ENCODE results near the gene HLA-A.

The HLA-A gene

DNA sequence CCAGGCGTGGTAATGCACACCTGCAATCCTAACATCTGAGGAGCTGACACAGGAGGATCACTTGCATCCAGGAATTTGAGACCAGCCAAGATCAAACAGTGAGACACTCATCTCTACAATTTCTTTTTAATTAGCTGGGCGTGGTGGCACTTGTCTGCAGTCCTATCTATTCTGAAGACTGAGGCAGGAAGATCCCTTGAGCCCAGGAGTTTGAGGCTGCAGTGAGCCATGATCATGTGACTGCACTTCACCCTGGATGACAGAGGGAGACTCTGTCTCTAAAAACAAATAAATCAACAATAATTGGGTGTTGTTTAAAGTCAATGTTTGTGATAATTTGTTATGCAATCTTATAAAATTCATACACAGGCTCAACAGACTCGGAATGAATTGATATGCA, 18.0 kb upstream of the HLA-A start:
- no peak overlapping the region for H2BK12ac ChIP-seq (ENCODE audit: low read length)
- no peak overlapping the region for H2BK15ac ChIP-seq (ENCODE audit: low read length)
- H3K9ac ChIP-seq (ENCODE audit: low read depth, low read length, poor library complexity): no peak overlapping the region
- no peak overlapping the region for H3K14ac ChIP-seq (ENCODE audit: low read length)
- H3K36me3 ChIP-seq (replicated peaks in 1 of 2; ENCODE audit: control insufficient read depth in 2 of 2, insufficient read depth in 2 of 2, low read length in 2 of 2): no peaks in the 10 kb centered on the region
- no peaks in the 10 kb centered on the region for H3K9me3 ChIP-seq (replicated peaks in 1 of 2; ENCODE audit: control insufficient read depth in 2 of 2, insufficient read depth in 1 of 2, low read depth in 1 of 2, low read length in 2 of 2)
- H4K91ac ChIP-seq (ENCODE audit: low read depth, low read length, poor library complexity): no peak overlapping the region
- H3K4me3 ChIP-seq (ENCODE audit: low read length in 2 of 2): no peak overlapping the region
- no peak overlapping the region for H3K27ac ChIP-seq (replicated peaks; ENCODE audit: low read length)
- H3K4ac ChIP-seq (ENCODE audit: low read length): no peak overlapping the region
- peaks cover 0 to 6% (median 2%) of the 10 kb centered on the region in 3 experiments for H3K27me3 ChIP-seq (ENCODE audit: control insufficient read depth in 3 of 3, insufficient read depth in 3 of 3, low read depth in 1 of 3, low read length in 3 of 3)
- H3K4me1 ChIP-seq (ENCODE audit: control insufficient read depth in 2 of 2, insufficient read depth in 1 of 2, low read depth in 1 of 2, low read length in 2 of 2): no peaks in the 10 kb centered on the region
- no peaks in the 10 kb centered on the region for H3K79me1 ChIP-seq (ENCODE audit: low read depth, low read length)
- H2AK5ac ChIP-seq (ENCODE audit: low read depth, low read length): no peak overlapping the region
- no peak overlapping the region for H3K18ac ChIP-seq (ENCODE audit: low read length)
- no peak overlapping the region for H2BK5ac ChIP-seq (ENCODE audit: low read length)
- DNase-seq (ENCODE audit: low spot score): no peak
- no peak overlapping the region for H4K8ac ChIP-seq (ENCODE audit: low read depth, low read length)
- no peak overlapping the region for H2BK120ac ChIP-seq (ENCODE audit: low read depth, low read length)
- H3K23ac ChIP-seq (ENCODE audit: low read depth, low read length, poor library complexity): no peak overlapping the region
- no CpG with 5 or more reads among the region's 3 CpGs for WGBS, 2 donors (ENCODE audit: extremely low coverage in 2 of 2, insufficient read length in 2 of 2, insufficient replicate concordance in 1 of 2)
- H2AFZ ChIP-seq (ENCODE audit: low read length): no peak overlapping the region
- H3K4me2 ChIP-seq (ENCODE audit: insufficient read depth, low read length, poor library complexity, severe bottlenecking): no peak overlapping the region

DNA sequence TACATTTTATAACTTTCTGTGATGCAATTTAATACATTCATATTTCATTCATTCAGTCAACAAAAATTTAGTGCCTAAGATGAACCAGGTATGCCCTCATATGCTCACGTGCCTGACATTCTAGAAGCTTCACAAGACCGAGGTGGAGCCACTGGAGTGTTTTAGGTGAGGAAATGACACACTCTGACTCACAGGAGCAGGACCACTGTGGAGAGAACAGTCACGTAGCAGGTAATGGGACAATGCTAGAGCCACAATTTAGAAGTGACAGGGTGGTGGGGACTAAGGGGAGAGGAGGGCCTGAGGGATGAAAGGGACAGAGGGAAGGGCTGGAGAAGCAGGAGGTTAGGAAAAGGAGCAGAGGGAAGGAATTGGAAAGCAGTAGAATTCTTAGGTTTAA, 17.6 kb upstream of the HLA-A start:
- no peak overlapping the region for H3K4me3 ChIP-seq (ENCODE audit: low read length in 2 of 2)
- H3K4ac ChIP-seq (ENCODE audit: low read length): no peak overlapping the region
- no peaks in the 10 kb centered on the region for H3K36me3 ChIP-seq (replicated peaks in 1 of 2; ENCODE audit: control insufficient read depth in 2 of 2, insufficient read depth in 2 of 2, low read length in 2 of 2)
- no peak overlapping the region for H2BK120ac ChIP-seq (ENCODE audit: low read depth, low read length)
- no peaks in the 10 kb centered on the region for H3K79me1 ChIP-seq (ENCODE audit: low read depth, low read length)
- no peak overlapping the region for H2AK5ac ChIP-seq (ENCODE audit: low read depth, low read length)
- H3K14ac ChIP-seq (ENCODE audit: low read length): no peak overlapping the region
- H4K8ac ChIP-seq (ENCODE audit: low read depth, low read length): no peak overlapping the region
- H2BK5ac ChIP-seq (ENCODE audit: low read length): no peak overlapping the region
- H3K4me1 ChIP-seq (ENCODE audit: control insufficient read depth in 2 of 2, insufficient read depth in 1 of 2, low read depth in 1 of 2, low read length in 2 of 2): no peaks in the 10 kb centered on the region
- H3K4me2 ChIP-seq (ENCODE audit: insufficient read depth, low read length, poor library complexity, severe bottlenecking): no peak overlapping the region
- H3K27ac ChIP-seq (replicated peaks; ENCODE audit: low read length): no peak overlapping the region
- no peak overlapping the region for H2AFZ ChIP-seq (ENCODE audit: low read length)
- H3K18ac ChIP-seq (ENCODE audit: low read length): no peak overlapping the region
- no peak overlapping the region for H2BK12ac ChIP-seq (ENCODE audit: low read length)
- no peak overlapping the region for H3K23ac ChIP-seq (ENCODE audit: low read depth, low read length, poor library complexity)
- no peak overlapping the region for H4K91ac ChIP-seq (ENCODE audit: low read depth, low read length, poor library complexity)
- H2BK15ac ChIP-seq (ENCODE audit: low read length): no peak overlapping the region
- DNase-seq (ENCODE audit: low spot score): no peak
- H3K27me3 ChIP-seq (ENCODE audit: control insufficient read depth in 3 of 3, insufficient read depth in 3 of 3, low read depth in 1 of 3, low read length in 3 of 3): peaks cover 0 to 6% (median 2%) of the 10 kb centered on the region in 3 experiments
- no CpG with 5 or more reads among the region's 3 CpGs for WGBS, 2 donors (ENCODE audit: extremely low coverage in 2 of 2, insufficient read length in 2 of 2, insufficient replicate concordance in 1 of 2)
- no peaks in the 10 kb centered on the region for H3K9me3 ChIP-seq (replicated peaks in 1 of 2; ENCODE audit: control insufficient read depth in 2 of 2, insufficient read depth in 1 of 2, low read depth in 1 of 2, low read length in 2 of 2)
- H3K9ac ChIP-seq (ENCODE audit: low read depth, low read length, poor library complexity): no peak overlapping the region

DNA sequence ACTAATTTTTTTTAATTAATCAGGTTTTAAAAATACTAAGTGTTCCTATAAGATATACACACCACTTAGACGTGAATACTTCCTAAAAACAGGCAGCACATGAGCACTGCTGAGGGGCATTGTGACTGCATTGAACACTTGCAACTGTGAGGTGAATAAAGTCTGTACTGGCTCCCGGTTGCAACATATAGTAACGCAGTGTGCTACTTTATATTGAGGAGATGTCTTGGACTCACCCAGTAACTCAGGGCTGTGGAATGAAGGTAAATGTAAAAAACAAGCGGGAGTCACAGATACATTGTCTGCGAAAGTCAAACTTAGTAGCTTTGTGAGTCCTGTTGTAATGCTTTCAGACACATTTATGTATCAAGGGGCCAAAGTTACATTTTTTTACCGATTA, 17.0 kb upstream of the HLA-A start:
- whole genome bisulfite sequencing, 2 donors (ENCODE audit: extremely low coverage in 2 of 2, insufficient read length in 2 of 2, insufficient replicate concordance in 1 of 2): no CpG with 5 or more reads among the region's 6 CpGs
- Histone ChIP-seq H3K36me3 (replicated peaks in 1 of 2; ENCODE audit: control insufficient read depth in 2 of 2, insufficient read depth in 2 of 2, low read length in 2 of 2) (no peaks in the 10 kb centered on the region), H2BK15ac (ENCODE audit: low read length) (no peak overlapping the region), H4K8ac (ENCODE audit: low read depth, low read length) (no peak overlapping the region), H3K27ac (replicated peaks; ENCODE audit: low read length) (no peak overlapping the region), H4K91ac (ENCODE audit: low read depth, low read length, poor library complexity) (no peak overlapping the region), H2AK5ac (ENCODE audit: low read depth, low read length) (no peak overlapping the region), H3K18ac (ENCODE audit: low read length) (no peak overlapping the region), H3K23ac (ENCODE audit: low read depth, low read length, poor library complexity) (no peak overlapping the region), H2BK5ac (ENCODE audit: low read length) (no peak overlapping the region), H3K4me1 (ENCODE audit: control insufficient read depth in 2 of 2, insufficient read depth in 1 of 2, low read depth in 1 of 2, low read length in 2 of 2) (no peaks in the 10 kb centered on the region), H3K27me3 (ENCODE audit: control insufficient read depth in 3 of 3, insufficient read depth in 3 of 3, low read depth in 1 of 3, low read length in 3 of 3) (peaks cover 0 to 6% (median 2%) of the 10 kb centered on the region in 3 experiments), H2BK120ac (ENCODE audit: low read depth, low read length) (no peak overlapping the region), H3K79me1 (ENCODE audit: low read depth, low read length) (no peaks in the 10 kb centered on the region), H2AFZ (ENCODE audit: low read length) (no peak overlapping the region), H3K9ac (ENCODE audit: low read depth, low read length, poor library complexity) (no peak overlapping the region), H3K4me2 (ENCODE audit: insufficient read depth, low read length, poor library complexity, severe bottlenecking) (no peak overlapping the region), H3K9me3 (replicated peaks in 1 of 2; ENCODE audit: control insufficient read depth in 2 of 2, insufficient read depth in 1 of 2, low read depth in 1 of 2, low read length in 2 of 2) (no peaks in the 10 kb centered on the region), H3K14ac (ENCODE audit: low read length) (no peak overlapping the region), H3K4me3 (ENCODE audit: low read length in 2 of 2) (no peak overlapping the region), H3K4ac (ENCODE audit: low read length) (no peak overlapping the region), H2BK12ac (ENCODE audit: low read length) (no peak overlapping the region)
- DNase-seq (ENCODE audit: low spot score): no peak

DNA sequence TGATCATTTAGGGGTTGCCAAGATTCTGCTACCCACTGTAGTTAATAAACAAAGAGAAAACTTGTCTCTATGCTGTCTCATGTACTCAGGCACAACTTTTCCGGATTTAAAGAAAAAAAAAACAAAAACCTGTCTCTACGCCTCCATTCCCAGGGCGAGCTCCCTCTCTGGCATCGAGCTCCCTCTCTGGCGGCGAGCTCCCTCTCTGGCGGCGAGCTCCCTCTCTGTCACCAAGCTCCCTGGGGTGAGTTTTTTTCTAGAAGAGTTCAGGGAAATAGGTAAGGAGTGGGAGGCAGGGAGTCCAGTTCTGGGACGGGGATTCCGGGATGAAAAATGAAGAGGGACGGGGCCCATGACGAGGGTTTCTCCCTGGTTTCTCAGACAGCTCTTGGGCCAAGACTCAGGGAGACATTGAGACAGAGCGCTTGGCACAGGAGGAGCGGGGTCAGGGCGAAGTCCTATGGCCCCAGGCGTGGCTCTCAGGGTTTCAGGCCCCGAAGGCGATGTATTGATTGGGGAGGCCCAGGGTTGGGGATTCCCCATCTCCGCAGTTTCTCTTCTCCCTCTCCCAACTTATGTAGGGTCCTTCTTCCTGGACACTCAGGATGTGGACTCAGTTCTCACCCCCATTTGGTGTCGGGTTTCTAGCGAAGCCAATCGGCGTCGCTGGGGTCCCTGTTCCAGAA, 16.5 kb upstream of the HLA-A start:
- Histone ChIP-seq H2AFZ (ENCODE audit: low read length) (peak overlapping the region; percentile 7), H3K4me1 (ENCODE audit: control insufficient read depth in 2 of 2, insufficient read depth in 1 of 2, low read depth in 1 of 2, low read length in 2 of 2) (no peaks in the 10 kb centered on the region), H2BK12ac (ENCODE audit: low read length) (no peak overlapping the region), H3K4me2 (ENCODE audit: insufficient read depth, low read length, poor library complexity, severe bottlenecking) (no peak overlapping the region), H3K4ac (ENCODE audit: low read length) (no peak overlapping the region), H3K9ac (ENCODE audit: low read depth, low read length, poor library complexity) (no peak overlapping the region), H3K4me3 (ENCODE audit: low read length in 2 of 2) (peak overlapping the region in 1 of 2 donors; percentile 69), H4K8ac (ENCODE audit: low read depth, low read length) (no peak overlapping the region), H3K23ac (ENCODE audit: low read depth, low read length, poor library complexity) (no peak overlapping the region), H2BK120ac (ENCODE audit: low read depth, low read length) (no peak overlapping the region), H3K9me3 (replicated peaks in 1 of 2; ENCODE audit: control insufficient read depth in 2 of 2, insufficient read depth in 1 of 2, low read depth in 1 of 2, low read length in 2 of 2) (no peaks in the 10 kb centered on the region), H3K79me1 (ENCODE audit: low read depth, low read length) (no peaks in the 10 kb centered on the region), H3K36me3 (replicated peaks in 1 of 2; ENCODE audit: control insufficient read depth in 2 of 2, insufficient read depth in 2 of 2, low read length in 2 of 2) (no peaks in the 10 kb centered on the region), H2BK15ac (ENCODE audit: low read length) (no peak overlapping the region), H3K14ac (ENCODE audit: low read length) (no peak overlapping the region), H4K91ac (ENCODE audit: low read depth, low read length, poor library complexity) (no peak overlapping the region), H3K27ac (replicated peaks; ENCODE audit: low read length) (no peak overlapping the region), H3K27me3 (ENCODE audit: control insufficient read depth in 3 of 3, insufficient read depth in 3 of 3, low read depth in 1 of 3, low read length in 3 of 3) (peaks cover 0 to 6% (median 2%) of the 10 kb centered on the region in 3 experiments), H2BK5ac (ENCODE audit: low read length) (no peak overlapping the region), H3K18ac (ENCODE audit: low read length) (no peak overlapping the region), H2AK5ac (ENCODE audit: low read depth, low read length) (no peak overlapping the region)
- no CpG with 5 or more reads among the region's 24 CpGs for WGBS, 2 donors (ENCODE audit: extremely low coverage in 2 of 2, insufficient read length in 2 of 2, insufficient replicate concordance in 1 of 2)
- no peak for DNase-seq (ENCODE audit: low spot score)

Measured in neuronal stem cell (in vitro differentiated cells).